KOPT-K1 (cell line): ENCODE measurements around the gene NFATC2.
"Not testable (repeated sequence)": the region's sequence is repeated elsewhere in the genome, so short reads cannot be mapped to it uniquely, and the experiment has no call there.

Source experiments
- H3K27ac ChIP-seq: fragments of 200-600 bp; sonication (generic); 2 replicates; pipeline ENCODE4 v1.5.1; 2016; ENCODE audit warnings: antibody characterized with exemption, mild to moderate bottlenecking, low read depth, low read length; ENCODE audit not compliant: poor library complexity, severe bottlenecking
- H3K36me3 ChIP-seq: fragments of 200-600 bp; sonication (generic); 2 replicates; pipeline ENCODE4 v1.5.1; 2017; ENCODE audit warnings: antibody characterized with exemption, mild to moderate bottlenecking, low read length, moderate library complexity; ENCODE audit not compliant: insufficient read depth
- H3K9me3 ChIP-seq: fragments of 200-600 bp; sonication (generic); 2 replicates; pipeline ENCODE4 v1.5.1; 2017; ENCODE audit warnings: antibody characterized with exemption, low read length, mild to moderate bottlenecking; ENCODE audit not compliant: insufficient read depth, poor library complexity, severe bottlenecking

NFATC2 gene

GRCh38 chr20:51490635-51491034 lies 51.9 kb downstream of the NFATC2 start:
- H3K27ac ChIP-seq: no peak overlapping the region
- H3K36me3 ChIP-seq: peaks cover 28% of the 10 kb centered on the region; the same call in 1 of the 2 replicates
- H3K9me3 ChIP-seq: no peaks in the 10 kb centered on the region

GRCh38 chr20:51489611-51490010 lies 52.9 kb downstream of the NFATC2 start:
- peaks cover 29% of the 10 kb centered on the region; the same call in 1 of the 2 replicates for H3K36me3 ChIP-seq
- no peak overlapping the region for H3K27ac ChIP-seq
- H3K9me3 ChIP-seq: no peaks in the 10 kb centered on the region

- H3K36me3 ChIP-seq: peaks cover 32% of the 10 kb centered on the region; the same call in 1 of the 2 replicates
- H3K27ac ChIP-seq: no peak overlapping the region
- no peaks in the 10 kb centered on the region for H3K9me3 ChIP-seq
Observed at GRCh38 chr20:51488331-51488730, 54.2 kb downstream of the NFATC2 start.

GRCh38 chr20:51487565-51488268 lies 54.8 kb downstream of the NFATC2 start:
- Histone ChIP-seq H3K27ac (no peak overlapping the region), H3K9me3 (no peaks in the 10 kb centered on the region), H3K36me3 (peaks cover 28% of the 10 kb centered on the region; the same call in 1 of the 2 replicates)

- Histone ChIP-seq H3K27ac (no peak overlapping the region), H3K9me3 (no peaks in the 10 kb centered on the region), H3K36me3 (peaks cover 28% of the 10 kb centered on the region; the same call in 1 of the 2 replicates)
Observed at GRCh38 chr20:51487076-51487475, 55.4 kb downstream of the NFATC2 start.

- no peak overlapping the region for H3K27ac ChIP-seq
Observed at GRCh38 chr20:51486197-51487005, 56.1 kb downstream of the NFATC2 start.

GRCh38 chr20:51484831-51485230 lies 57.7 kb downstream of the NFATC2 start:
- H3K27ac ChIP-seq: no peak overlapping the region
- no peaks in the 10 kb centered on the region for H3K9me3 ChIP-seq
- peaks cover 28% of the 10 kb centered on the region; the same call in 1 of the 2 replicates for H3K36me3 ChIP-seq

More at GRCh38 chr20:51486197-51487005, 56.1 kb downstream of the NFATC2 start:
- H3K36me3 ChIP-seq: peaks cover 28% of the 10 kb centered on the region; the same call in 1 of the 2 replicates
- H3K9me3 ChIP-seq: no peaks in the 10 kb centered on the region

GRCh38 chr20:51484141-51484815 lies 58.2 kb downstream of the NFATC2 start:
- H3K9me3 ChIP-seq: no peaks in the 10 kb centered on the region
- no peak overlapping the region for H3K27ac ChIP-seq
- peaks cover 33% of the 10 kb centered on the region; the same call in 1 of the 2 replicates for H3K36me3 ChIP-seq

GRCh38 chr20:51482836-51483473 lies 59.6 kb downstream of the NFATC2 start:
- Histone ChIP-seq H3K27ac (no peak overlapping the region), H3K36me3 (peaks cover 29% of the 10 kb centered on the region; the same call in 1 of the 2 replicates), H3K9me3 (no peaks in the 10 kb centered on the region)

- H3K36me3 ChIP-seq: peaks cover 15% of the 10 kb centered on the region; the same call in 1 of the 2 replicates
- H3K9me3 ChIP-seq: no peaks in the 10 kb centered on the region
- H3K27ac ChIP-seq: no peak overlapping the region
Observed at GRCh38 chr20:51481341-51481914, 61.1 kb downstream of the NFATC2 start.

GRCh38 chr20:51480507-51481270 lies 61.8 kb downstream of the NFATC2 start:
- H3K36me3 ChIP-seq: peaks cover 14% of the 10 kb centered on the region; the same call in 1 of the 2 replicates
- no peaks in the 10 kb centered on the region for H3K9me3 ChIP-seq
- no peak overlapping the region for H3K27ac ChIP-seq

GRCh38 chr20:51476106-51476505 lies 66.4 kb downstream of the NFATC2 start:
- H3K9me3 ChIP-seq, H3K27ac ChIP-seq: not testable (repeated sequence)
- H3K36me3 ChIP-seq: peaks cover 40% of the 10 kb centered on the region; the same call in 1 of the 2 replicates

DNA sequence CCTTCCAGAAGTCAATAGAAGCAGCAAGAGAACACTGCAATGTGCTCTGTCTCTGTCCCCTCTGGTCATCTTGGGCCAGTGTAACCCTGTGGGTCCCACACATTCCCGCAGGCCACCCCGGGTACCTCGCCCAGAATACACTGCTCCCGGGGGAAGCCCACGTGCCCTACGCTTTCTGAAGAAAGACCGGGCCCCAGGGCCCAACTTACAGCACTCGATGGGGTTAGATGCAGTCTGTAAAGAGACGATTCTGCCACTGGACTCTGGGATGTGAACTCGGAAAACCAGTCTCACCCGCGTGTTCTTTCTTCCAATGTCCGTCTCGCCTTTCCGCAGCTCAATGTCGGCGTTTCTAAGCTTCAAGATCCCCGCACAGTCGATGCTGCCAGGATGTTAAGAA lies 68.7 kb downstream of the NFATC2 start:
- no peak overlapping the region for H3K27ac ChIP-seq
- peaks cover 46% of the 10 kb centered on the region for H3K36me3 ChIP-seq
- no peaks in the 10 kb centered on the region for H3K9me3 ChIP-seq

DNA sequence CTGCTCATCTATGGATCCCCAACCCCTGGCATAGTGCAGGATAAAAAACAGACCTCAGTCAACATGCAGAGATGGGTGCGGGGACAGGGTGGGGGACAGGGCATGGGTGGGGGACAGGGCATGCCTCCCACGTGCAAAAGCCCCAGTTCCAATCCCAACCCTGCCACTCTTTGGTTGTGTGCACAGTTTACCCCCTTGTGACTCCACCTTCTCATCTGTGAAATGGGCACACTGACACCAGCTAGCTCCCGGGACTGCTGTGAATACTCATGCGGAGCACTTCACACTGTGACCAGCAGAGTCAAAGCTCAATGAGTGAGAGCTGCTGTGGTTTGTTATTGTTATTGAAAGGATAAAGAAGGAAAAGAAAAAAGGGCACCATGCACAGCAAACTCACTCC lies 69.3 kb downstream of the NFATC2 start:
- H3K27ac ChIP-seq: no peak overlapping the region
- peaks cover 46% of the 10 kb centered on the region for H3K36me3 ChIP-seq
- H3K9me3 ChIP-seq: no peaks in the 10 kb centered on the region
